ENCODE data around the gene TADA1. TPM values are rescaled to one million over a fixed set of nuclear protein-coding genes. Genes with fewer than 3 reads are reported as not detected.

The TADA1 gene
- total RNA-seq, 1 experiment from 2014 or later = 16.0 TPM

- RAD21 ChIA-PET (ENCODE audit: low non-redundant PET in 1 of 2, low total read pairs in 2 of 2, uncharacterized antibody in 2 of 2, unreplicated experiment in 2 of 2) = no interaction called here
- H4K20me1 ChIP-seq (ENCODE audit: insufficient read depth) = no peaks in the 10 kb centered on the region
- DNase-seq (ENCODE audit: low read depth, low spot score) = no peak
- no TSS peak for BruUV-seq (replicated peaks)
- H3K4me2 ChIP-seq (ENCODE audit: low read length) = no peak overlapping the region
- H3K9ac ChIP-seq (ENCODE audit: low read length) = no peak overlapping the region
- H3K4me1 ChIP-seq (ENCODE audit: control insufficient read depth in 1 of 2, insufficient read depth in 2 of 2, low read length in 2 of 2) = no peaks in the 10 kb centered on the region
- H3K79me2 ChIP-seq (ENCODE audit: insufficient read depth, low read length) = no peaks in the 10 kb centered on the region
- no peak overlapping the region for H3K4me3 ChIP-seq (replicated peaks in 1 of 2; ENCODE audit: low read depth in 1 of 2, low read length in 2 of 2)
- 0 out of 2 replicates have a peak, but pooled peaks cover 6% of the 10 kb centered on the region for H3K27me3 ChIP-seq (ENCODE audit: insufficient read depth, low read length)
- ATAC-seq = no peak
- no peak overlapping the region for H2AFZ ChIP-seq (ENCODE audit: low read depth, low read length, poor library complexity, severe bottlenecking)
- H3K36me3 ChIP-seq (ENCODE audit: control insufficient read depth in 1 of 2, insufficient read depth in 2 of 2, low read length in 2 of 2) = no peaks in the 10 kb centered on the region
- CTCF ChIA-PET = interaction anchor here (0.9 to 2.0 kb wide), 4 partner anchors 8 to 336 kb away, joined by 3 to 14 read pairs (median 4); no protein-coding TSS in a partner anchor
- POLR2A ChIA-PET = no interaction called here
- no peaks in the 10 kb centered on the region; a peak in 1 of 4 replicates for H3K9me3 ChIP-seq (ENCODE audit: control insufficient read depth in 1 of 2, insufficient read depth in 1 of 2, low read depth in 1 of 2, low read length in 2 of 2)
- no peak overlapping the region for H3K27ac ChIP-seq (ENCODE audit: low read depth, low read length)
- no peak for TF ChIP-seq YY1 (IDR thresholded peaks at IDR 0.05; ENCODE audit: extremely low read depth, insufficient replicate concordance, low read depth, low read length)
- no peak for TF ChIP-seq REST (IDR thresholded peaks at IDR 0.05; ENCODE audit: low read depth)
- TF ChIP-seq TCF7L2 (IDR thresholded peaks at IDR 0.05; ENCODE audit: borderline replicate concordance, extremely low read depth, insufficient read depth, insufficient read length) = no peak
- no peak for TF ChIP-seq EZH2 (IDR thresholded peaks at IDR 0.05)
- TF ChIP-seq POLR2A (IDR thresholded peaks at IDR 0.05; ENCODE audit: borderline replicate concordance, extremely low read depth, insufficient read depth, insufficient read length) = no peak
- TF ChIP-seq ATF3 (IDR thresholded peaks at IDR 0.05) = no peak
- no peak for TF ChIP-seq MAX (IDR thresholded peaks at IDR 0.05)
- TF ChIP-seq ZFX (IDR thresholded peaks at IDR 0.05) = no peak
- no peak for TF ChIP-seq ZNF274 (IDR thresholded peaks at IDR 0.05; ENCODE audit: low read depth, low read length)
- intact Hi-C loops (cut with micrococcal nuclease) = no loop called here
- H3K9me2 ChIP-seq (ENCODE audit: insufficient read depth) = no peaks in the 10 kb centered on the region
These were observed 61.5 kb downstream of the TADA1 start for GRCh38 chr1:166814611-166815010.
